Islet precursor cell (in vitro differentiated cells): ENCODE data around the gene PSMA5.
A peak's percentile ranks its signal among the peaks of the same experiment; 100 is the strongest.
"Not testable (repeated sequence)": the region's sequence is repeated elsewhere in the genome, so short reads cannot be mapped to it uniquely, and the experiment has no call there.

Experiments used
- DNase-seq: peaks from one replicate; pipeline ENCODE4 v3.0.0-alpha.2; 2018

PSMA5 gene

GRCh38 chr1:109392037-109392787, 34.0 kb downstream of the PSMA5 start:
- DNase-seq: no peak

GRCh38 chr1:109391626-109392025, 34.6 kb downstream of the PSMA5 start:
- DNase-seq: no peak

- DNase-seq: no peak
These were observed 35.1 kb downstream of the PSMA5 start for GRCh38 chr1:109391157-109391556.

GRCh38 chr1:109389638-109390341, 36.5 kb downstream of the PSMA5 start:
- no peak for DNase-seq

- DNase-seq: no peak
These were observed 37.2 kb downstream of the PSMA5 start for GRCh38 chr1:109388884-109389637.

GRCh38 chr1:109388208-109388711, 38.0 kb downstream of the PSMA5 start:
- DNase-seq: no peak

GRCh38 chr1:109386054-109386717, 40.1 kb downstream of the PSMA5 start:
- no peak for DNase-seq

GRCh38 chr1:109385417-109385816, 40.8 kb downstream of the PSMA5 start:
- no peak for DNase-seq

GRCh38 chr1:109383854-109384253, 42.4 kb downstream of the PSMA5 start:
- DNase-seq: no peak

GRCh38 chr1:109383087-109383779, 43.0 kb downstream of the PSMA5 start:
- DNase-seq: peak; percentile 61

GRCh38 chr1:109381573-109381972, 44.7 kb downstream of the PSMA5 start:
- DNase-seq: no peak

GRCh38 chr1:109379907-109380306, 46.3 kb downstream of the PSMA5 start:
- no peak for DNase-seq

GRCh38 chr1:109379422-109379821, 46.8 kb downstream of the PSMA5 start:
- no peak for DNase-seq

- DNase-seq: no peak
These were observed 48.5 kb downstream of the PSMA5 start for GRCh38 chr1:109377698-109378097.

- DNase-seq: not testable (repeated sequence)
These were observed 52.6 kb downstream of the PSMA5 start for GRCh38 chr1:109373696-109374095.

- no peak for DNase-seq
These were observed 53.1 kb downstream of the PSMA5 start for GRCh38 chr1:109373126-109373525.

GRCh38 chr1:109372281-109372680, 54.0 kb downstream of the PSMA5 start:
- DNase-seq: no peak

GRCh38 chr1:109371341-109371739, 54.9 kb downstream of the PSMA5 start:
- no peak for DNase-seq

- peak; percentile 62 for DNase-seq
These were observed 55.4 kb downstream of the PSMA5 start for GRCh38 chr1:109370712-109371340.

GRCh38 chr1:109369167-109369746, 57.0 kb downstream of the PSMA5 start:
- DNase-seq: no peak

GRCh38 chr1:109368464-109368863, 57.8 kb downstream of the PSMA5 start:
- DNase-seq: no peak
